Pons (tissue), 1 donor: ENCODE data around the gene EPHA3.

Source experiments
- DNase-seq: peaks from one replicate; pipeline ENCODE4 v3.0.0-alpha.2; 2016; ENCODE audit warnings: low spot score

The EPHA3 gene

GRCh38 chr3:89107461-89108290, at the start of gene EPHA3:
TSS of gene EPHA3 (plus strand) at chr3:89107621. CDS start at chr3:89107749, 128 bp downstream.
- peak; percentile 65 for DNase-seq

- DNase-seq: no peak
Observed at GRCh38 chr3:89058371-89058770, 49.0 kb upstream of the EPHA3 start.

GRCh38 chr3:89059211-89059925, 48.1 kb upstream of the EPHA3 start:
- DNase-seq: no peak

- DNase-seq: no peak
Observed at GRCh38 chr3:89061259-89061658, 46.2 kb upstream of the EPHA3 start.

- no peak for DNase-seq
Observed at GRCh38 chr3:89067736-89068135, 39.7 kb upstream of the EPHA3 start.

- DNase-seq: no peak
Observed at GRCh38 chr3:89072642-89073041, 34.8 kb upstream of the EPHA3 start.

GRCh38 chr3:89079944-89080343, 27.5 kb upstream of the EPHA3 start:
- DNase-seq: no peak

- DNase-seq: no peak
Observed at GRCh38 chr3:89087851-89088250, 19.6 kb upstream of the EPHA3 start.

GRCh38 chr3:89098173-89098572, 9.2 kb upstream of the EPHA3 start:
- no peak for DNase-seq

GRCh38 chr3:89098964-89099585, 8.3 kb upstream of the EPHA3 start:
- no peak for DNase-seq

- no peak for DNase-seq
Observed at GRCh38 chr3:89101251-89101650, 6.2 kb upstream of the EPHA3 start.

- DNase-seq: no peak
Observed at GRCh38 chr3:89101921-89102320, 5.5 kb upstream of the EPHA3 start.

- no peak for DNase-seq
Observed at GRCh38 chr3:89104499-89104898, 2.9 kb upstream of the EPHA3 start.

GRCh38 chr3:89105503-89105902, 1.9 kb upstream of the EPHA3 start:
- DNase-seq: no peak

GRCh38 chr3:89108291-89108550, 800 bp downstream of the EPHA3 start:
- DNase-seq: no peak

GRCh38 chr3:89113344-89113743, 5.9 kb downstream of the EPHA3 start:
- no peak for DNase-seq

GRCh38 chr3:89113893-89114840, 6.7 kb downstream of the EPHA3 start:
- DNase-seq: no peak

- DNase-seq: no peak
Observed at GRCh38 chr3:89114841-89115223, 7.4 kb downstream of the EPHA3 start.

- DNase-seq: no peak
Observed at GRCh38 chr3:89116476-89116875, 9.1 kb downstream of the EPHA3 start.

GRCh38 chr3:89138048-89138447, 30.6 kb downstream of the EPHA3 start:
- no peak for DNase-seq

- no peak for DNase-seq
Observed at GRCh38 chr3:89139870-89140269, 32.4 kb downstream of the EPHA3 start.

GRCh38 chr3:89144080-89144479, 36.7 kb downstream of the EPHA3 start:
- DNase-seq: no peak
